ENCODE data around the gene TMEM45A.

The TMEM45A gene

DNA sequence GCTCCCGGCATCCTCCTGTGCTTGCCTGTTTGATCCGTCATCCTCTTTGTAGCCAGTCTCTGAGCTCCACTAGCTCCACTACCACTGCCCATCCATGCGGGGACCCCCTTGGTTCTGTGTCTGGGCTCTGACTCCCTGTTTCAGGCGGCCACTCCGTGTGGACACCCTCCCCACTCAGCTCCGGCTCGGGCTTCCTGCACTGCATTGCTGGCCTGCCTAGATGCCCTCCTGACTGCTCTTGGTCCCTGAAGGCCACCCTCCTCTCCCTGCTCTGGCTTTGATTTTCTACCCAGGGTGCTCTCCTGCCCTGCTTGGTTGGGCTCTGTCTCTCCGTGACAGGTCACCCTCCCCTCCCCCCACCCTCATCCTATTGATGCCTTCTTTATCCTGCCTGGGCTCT is 112.9 kb downstream of the TMEM45A start:
- H3K9ac ChIP-seq (ENCODE audit: low read length): no peak overlapping the region
- no peaks in the 10 kb centered on the region for H4K20me1 ChIP-seq (ENCODE audit: insufficient read depth, low read length)
- no peak overlapping the region for H2AFZ ChIP-seq (ENCODE audit: low read depth, low read length)
- H3K4me3 ChIP-seq (ENCODE audit: low read length): no peak overlapping the region
- no peaks in the 10 kb centered on the region for H3K79me2 ChIP-seq (ENCODE audit: low read length)
- peaks cover 41% of the 10 kb centered on the region for H3K4me1 ChIP-seq (ENCODE audit: low read length)
- H3K27ac ChIP-seq (ENCODE audit: low read length): no peak overlapping the region
- no peak for TF ChIP-seq EZH2phosphoT487 (IDR thresholded peaks at IDR 0.05; ENCODE audit: low read depth)
- H3K9me3 ChIP-seq (ENCODE audit: insufficient read depth, low read length): no peaks in the 10 kb centered on the region
- no peak overlapping the region for H3K4me2 ChIP-seq (ENCODE audit: low read length)
- no peaks in the 10 kb centered on the region for H3K36me3 ChIP-seq (replicated peaks; ENCODE audit: low read depth, low read length)
- no peaks in the 10 kb centered on the region for H3K27me3 ChIP-seq (ENCODE audit: low read depth, low read length)

GRCh38 chr3:100606894-100607512 is 114.6 kb downstream of the TMEM45A start:
- peaks cover 41% of the 10 kb centered on the region for H3K4me1 ChIP-seq (ENCODE audit: low read length)
- H3K36me3 ChIP-seq (replicated peaks; ENCODE audit: low read depth, low read length): no peaks in the 10 kb centered on the region
- H3K27ac ChIP-seq (ENCODE audit: low read length): no peak overlapping the region; the same call in 1 of the 2 replicates
- no peaks in the 10 kb centered on the region for H3K27me3 ChIP-seq (ENCODE audit: low read depth, low read length)
- H3K4me3 ChIP-seq (ENCODE audit: low read length): no peak overlapping the region
- H3K4me2 ChIP-seq (ENCODE audit: low read length): peak overlapping the region; percentile 44
- no peak for TF ChIP-seq EZH2phosphoT487 (IDR thresholded peaks at IDR 0.05; ENCODE audit: low read depth)
- TF ChIP-seq, protein P1, sequence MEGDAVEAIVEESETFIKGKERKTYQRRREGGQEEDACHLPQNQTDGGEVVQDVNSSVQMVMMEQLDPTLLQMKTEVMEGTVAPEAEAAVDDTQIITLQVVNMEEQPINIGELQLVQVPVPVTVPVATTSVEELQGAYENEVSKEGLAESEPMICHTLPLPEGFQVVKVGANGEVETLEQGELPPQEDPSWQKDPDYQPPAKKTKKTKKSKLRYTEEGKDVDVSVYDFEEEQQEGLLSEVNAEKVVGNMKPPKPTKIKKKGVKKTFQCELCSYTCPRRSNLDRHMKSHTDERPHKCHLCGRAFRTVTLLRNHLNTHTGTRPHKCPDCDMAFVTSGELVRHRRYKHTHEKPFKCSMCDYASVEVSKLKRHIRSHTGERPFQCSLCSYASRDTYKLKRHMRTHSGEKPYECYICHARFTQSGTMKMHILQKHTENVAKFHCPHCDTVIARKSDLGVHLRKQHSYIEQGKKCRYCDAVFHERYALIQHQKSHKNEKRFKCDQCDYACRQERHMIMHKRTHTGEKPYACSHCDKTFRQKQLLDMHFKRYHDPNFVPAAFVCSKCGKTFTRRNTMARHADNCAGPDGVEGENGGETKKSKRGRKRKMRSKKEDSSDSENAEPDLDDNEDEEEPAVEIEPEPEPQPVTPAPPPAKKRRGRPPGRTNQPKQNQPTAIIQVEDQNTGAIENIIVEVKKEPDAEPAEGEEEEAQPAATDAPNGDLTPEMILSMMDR (IDR thresholded peaks at IDR 0.05; ENCODE audit: low read depth, low read length): peak; percentile 15; the same call in 1 of the 2 replicates
- no peak overlapping the region for H3K9ac ChIP-seq (ENCODE audit: low read length)
- no peaks in the 10 kb centered on the region for H3K9me3 ChIP-seq (ENCODE audit: insufficient read depth, low read length)
- H4K20me1 ChIP-seq (ENCODE audit: insufficient read depth, low read length): no peaks in the 10 kb centered on the region
- H2AFZ ChIP-seq (ENCODE audit: low read depth, low read length): no peak overlapping the region
- no peaks in the 10 kb centered on the region for H3K79me2 ChIP-seq (ENCODE audit: low read length)

GRCh38 chr3:100609305-100609704 is 116.9 kb downstream of the TMEM45A start, which contains the start of gene ADGRG7:
ADGRG7 (plus strand) TSS chr3:100609601; CDS start chr3:100609857, 256 bp downstream.
- no peaks in the 10 kb centered on the region for H3K9me3 ChIP-seq (ENCODE audit: insufficient read depth, low read length)
- no peaks in the 10 kb centered on the region for H3K79me2 ChIP-seq (ENCODE audit: low read length)
- no peaks in the 10 kb centered on the region for H4K20me1 ChIP-seq (ENCODE audit: insufficient read depth, low read length)
- TF ChIP-seq EZH2phosphoT487 (IDR thresholded peaks at IDR 0.05; ENCODE audit: low read depth): no peak
- TF ChIP-seq, protein P1 (IDR thresholded peaks at IDR 0.05; ENCODE audit: low read depth, low read length): no peak
- no peak within 1 kb of the TSS for H3K9ac ChIP-seq (ENCODE audit: low read length)
- H3K4me1 ChIP-seq (ENCODE audit: low read length): peaks cover 31% of the 10 kb centered on the region
- no peak within 1 kb of the TSS for H2AFZ ChIP-seq (ENCODE audit: low read depth, low read length)
- no peaks in the 10 kb centered on the region for H3K36me3 ChIP-seq (replicated peaks; ENCODE audit: low read depth, low read length)
- no peak within 1 kb of the TSS for H3K27ac ChIP-seq (ENCODE audit: low read length)
- H3K4me2 ChIP-seq (ENCODE audit: low read length): 0 out of 2 replicates have a peak within 1 kb of the TSS, but pooled peaks have one; percentile 40
- no peak within 1 kb of the TSS for H3K4me3 ChIP-seq (ENCODE audit: low read length)
- no peaks in the 10 kb centered on the region for H3K27me3 ChIP-seq (ENCODE audit: low read depth, low read length)

- TF ChIP-seq, protein P1 (IDR thresholded peaks at IDR 0.05; ENCODE audit: low read depth, low read length): no peak
- TF ChIP-seq EZH2phosphoT487 (IDR thresholded peaks at IDR 0.05; ENCODE audit: low read depth): no peak
- H3K4me3 ChIP-seq (ENCODE audit: low read length): no peak overlapping the region
- no peaks in the 10 kb centered on the region for H3K79me2 ChIP-seq (ENCODE audit: low read length)
- no peak overlapping the region for H3K27ac ChIP-seq (ENCODE audit: low read length)
- no peak overlapping the region for H3K4me2 ChIP-seq (ENCODE audit: low read length)
- no peaks in the 10 kb centered on the region for H3K36me3 ChIP-seq (replicated peaks; ENCODE audit: low read depth, low read length)
- no peak overlapping the region for H3K9ac ChIP-seq (ENCODE audit: low read length)
- H2AFZ ChIP-seq (ENCODE audit: low read depth, low read length): no peak overlapping the region
- H4K20me1 ChIP-seq (ENCODE audit: insufficient read depth, low read length): no peaks in the 10 kb centered on the region
- H3K9me3 ChIP-seq (ENCODE audit: insufficient read depth, low read length): no peaks in the 10 kb centered on the region
- no peaks in the 10 kb centered on the region for H3K27me3 ChIP-seq (ENCODE audit: low read depth, low read length)
- H3K4me1 ChIP-seq (ENCODE audit: low read length): peaks cover 35% of the 10 kb centered on the region
Observed at GRCh38 chr3:100609963-100610362, 117.5 kb downstream of the TMEM45A start.

All from OCI-LY3 (cell line).